Endothelial cell (in vitro differentiated cells): Measurements from ENCODE around the gene BORA. TPM values are rescaled to one million over a fixed set of nuclear protein-coding genes. Genes with fewer than 3 reads are reported as not detected.
"Not testable (repeated sequence)": the region's sequence is repeated elsewhere in the genome, so short reads cannot be mapped to it uniquely, and the experiment has no call there.

Experiments
- DNase-seq: peaks from one replicate; pipeline ENCODE4 v3.0.0; 2021; ENCODE audit warnings: low spot score
- H3K27ac Mint-ChIP-seq: one replicate; pipeline ENCODE4 v1.8.0; 2021; ENCODE audit warnings: mixed read lengths, inconsistent platforms; ENCODE audit not compliant: unreplicated experiment
- H3K27me3 Mint-ChIP-seq: one replicate; pipeline ENCODE4 v1.8.0; 2021; ENCODE audit warnings: mild to moderate bottlenecking, moderate library complexity, mixed read lengths, inconsistent platforms; ENCODE audit not compliant: unreplicated experiment
- H3K36me3 Mint-ChIP-seq: one replicate; pipeline ENCODE4 v1.8.0; 2021; ENCODE audit warnings: mild to moderate bottlenecking, low read depth, mixed read lengths, inconsistent platforms; ENCODE audit not compliant: unreplicated experiment
- H3K4me1 Mint-ChIP-seq: one replicate; pipeline ENCODE4 v1.8.0; 2021; ENCODE audit warnings: mild to moderate bottlenecking, mixed read lengths, inconsistent platforms; ENCODE audit not compliant: unreplicated experiment
- H3K4me3 Mint-ChIP-seq: one replicate; pipeline ENCODE4 v1.8.0; 2021; ENCODE audit warnings: mild to moderate bottlenecking, mixed read lengths, inconsistent platforms; ENCODE audit not compliant: unreplicated experiment
- H3K9me3 Mint-ChIP-seq: one replicate; pipeline ENCODE4 v1.8.0; 2021; ENCODE audit warnings: mixed read lengths, inconsistent platforms; ENCODE audit not compliant: unreplicated experiment
- total RNA-seq: library from RNA; stranded (reverse); fragmentation: NEBNext Ultra II Directional; extraction: Animal tissue kit (Norgen Biotek cat#: 25700); gene quantifications from one replicate; pipeline ENCODE4 v1.2.1, GENCODE V29; 2021; ENCODE audit not compliant: unreplicated experiment
- TF ChIP-seq, protein P1 (sequence below): fragments of 200-600 bp; sonication (generic); IDR thresholded peaks from one replicate; pipeline ENCODE4 v1.5.0; 2021; ENCODE audit warnings: antibody characterized with exemption; ENCODE audit not compliant: unreplicated experiment

Gene BORA
- total RNA-seq, 1 donor from 2014 or later: 6.3 TPM

DNA sequence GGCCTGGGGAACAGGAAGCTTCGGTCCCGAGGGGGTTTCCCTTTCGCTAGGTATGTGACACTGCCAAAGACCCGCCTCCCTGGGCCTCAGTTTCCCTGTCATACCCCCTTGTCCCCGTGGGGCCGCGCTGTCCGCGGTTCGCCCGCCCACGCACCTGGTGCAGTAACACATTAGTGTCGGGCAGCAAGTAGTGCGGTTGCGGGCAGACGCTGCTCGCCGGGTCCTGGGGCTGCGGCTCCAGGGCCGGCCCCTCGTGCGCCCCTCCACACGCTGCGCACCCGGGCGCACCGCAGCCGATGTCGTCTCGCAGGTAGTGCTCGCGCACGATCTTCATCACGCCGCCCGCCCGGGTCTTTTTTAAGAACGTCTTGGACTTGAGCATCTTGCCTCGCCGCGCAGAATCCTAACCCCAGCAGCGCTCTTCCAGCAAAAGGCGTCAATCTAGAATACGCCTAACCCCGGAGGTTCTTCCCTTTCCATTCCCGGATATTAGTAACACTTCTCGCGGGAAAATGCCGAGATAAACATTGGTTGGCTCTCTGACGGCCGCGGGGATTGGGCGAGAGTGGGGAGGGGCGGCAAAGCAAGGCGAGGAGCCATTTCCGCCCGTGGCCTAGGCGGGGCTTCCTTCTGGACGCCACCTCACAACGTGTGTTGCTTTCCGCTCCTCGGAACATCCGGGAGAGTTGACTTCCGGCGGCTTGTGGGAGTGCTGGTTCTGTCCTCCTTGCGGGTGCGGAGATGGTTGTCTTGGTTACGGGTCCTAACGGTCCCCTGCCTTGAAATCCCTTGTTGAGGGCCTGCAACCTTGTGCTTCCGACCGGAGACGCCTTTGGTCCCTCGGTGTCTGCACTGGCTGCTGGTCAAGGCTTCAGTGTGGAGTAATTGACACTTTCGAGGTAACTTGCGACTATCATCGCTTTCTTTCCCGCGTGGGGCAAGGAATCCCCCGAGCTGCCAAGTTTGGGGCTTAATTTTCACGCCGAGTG, 54.0 kb downstream of the BORA start, which contains the start of the genes DIS3 and PIBF1:
DIS3 (minus strand) TSS at position 450 of the 989 bp plus-strand sequence; CDS start at position 382, 68 bp downstream.
PIBF1 (plus strand) TSS at position 683 of the 989 bp plus-strand sequence. CDS start 1,337 bp downstream, outside the sequence.
- DNase-seq: peak; percentile 97
- Mint-ChIP-seq H3K36me3 (peaks cover 4% of the 10 kb centered on the region), H3K9me3 (no peaks in the 10 kb centered on the region), H3K27me3 (peaks cover 12% of the 10 kb centered on the region), H3K4me3 (peak within 1 kb of the TSS; percentile 97), H3K4me1 (peaks cover 33% of the 10 kb centered on the region), H3K27ac (peak within 1 kb of the TSS; percentile 97)
- TF ChIP-seq, protein P1, sequence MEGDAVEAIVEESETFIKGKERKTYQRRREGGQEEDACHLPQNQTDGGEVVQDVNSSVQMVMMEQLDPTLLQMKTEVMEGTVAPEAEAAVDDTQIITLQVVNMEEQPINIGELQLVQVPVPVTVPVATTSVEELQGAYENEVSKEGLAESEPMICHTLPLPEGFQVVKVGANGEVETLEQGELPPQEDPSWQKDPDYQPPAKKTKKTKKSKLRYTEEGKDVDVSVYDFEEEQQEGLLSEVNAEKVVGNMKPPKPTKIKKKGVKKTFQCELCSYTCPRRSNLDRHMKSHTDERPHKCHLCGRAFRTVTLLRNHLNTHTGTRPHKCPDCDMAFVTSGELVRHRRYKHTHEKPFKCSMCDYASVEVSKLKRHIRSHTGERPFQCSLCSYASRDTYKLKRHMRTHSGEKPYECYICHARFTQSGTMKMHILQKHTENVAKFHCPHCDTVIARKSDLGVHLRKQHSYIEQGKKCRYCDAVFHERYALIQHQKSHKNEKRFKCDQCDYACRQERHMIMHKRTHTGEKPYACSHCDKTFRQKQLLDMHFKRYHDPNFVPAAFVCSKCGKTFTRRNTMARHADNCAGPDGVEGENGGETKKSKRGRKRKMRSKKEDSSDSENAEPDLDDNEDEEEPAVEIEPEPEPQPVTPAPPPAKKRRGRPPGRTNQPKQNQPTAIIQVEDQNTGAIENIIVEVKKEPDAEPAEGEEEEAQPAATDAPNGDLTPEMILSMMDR: no peak

DNA sequence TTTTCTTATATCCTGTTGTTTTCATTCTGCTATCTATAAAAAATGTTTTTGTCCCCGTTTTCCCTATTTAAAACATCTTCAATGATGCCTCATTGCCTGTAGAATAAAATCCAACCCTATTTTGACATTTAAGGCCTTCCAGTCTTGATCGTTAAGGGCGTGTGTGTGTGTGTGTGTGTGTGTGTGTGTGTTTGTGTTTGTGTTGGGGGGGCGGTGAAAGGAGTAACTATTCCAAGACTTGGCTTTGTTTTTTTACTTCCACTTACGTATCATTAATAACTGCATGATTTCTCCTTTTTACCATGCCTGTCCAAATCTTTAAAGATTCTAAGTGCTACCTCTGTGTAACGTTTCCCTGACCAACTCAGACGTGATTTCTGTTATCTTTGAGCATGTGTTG, 55.0 kb downstream of the BORA start:
- peaks cover 12% of the 10 kb centered on the region for H3K27me3 Mint-ChIP-seq
- peak overlapping the region; percentile 97 for H3K27ac Mint-ChIP-seq
- peak overlapping the region; percentile 97 for H3K4me3 Mint-ChIP-seq
- TF ChIP-seq, protein P1: no peak
- H3K9me3 Mint-ChIP-seq: no peaks in the 10 kb centered on the region
- DNase-seq: no peak
- H3K4me1 Mint-ChIP-seq: peaks cover 33% of the 10 kb centered on the region
- H3K36me3 Mint-ChIP-seq: peaks cover 4% of the 10 kb centered on the region

DNA sequence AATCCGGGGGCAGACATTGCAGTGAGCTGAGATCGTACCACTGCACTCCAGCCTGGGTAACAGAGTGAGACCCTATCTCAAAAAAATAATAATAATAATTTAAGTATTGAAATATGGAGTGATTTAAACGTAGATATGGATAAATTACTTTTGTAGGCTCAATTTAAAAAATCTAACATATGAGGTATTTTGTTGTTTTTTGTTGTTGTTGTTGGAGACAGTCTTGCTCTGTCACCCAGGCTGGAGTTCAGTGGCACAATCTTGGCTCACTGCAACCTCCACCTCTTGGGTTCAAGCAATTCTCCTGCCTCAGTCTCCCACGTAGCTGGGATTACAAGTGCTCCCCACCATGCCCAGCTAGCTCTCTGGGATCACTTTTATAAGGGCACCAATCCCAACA, 57.0 kb downstream of the BORA start:
- not testable (repeated sequence) for H3K27ac Mint-ChIP-seq, DNase-seq, H3K36me3 Mint-ChIP-seq, H3K9me3 Mint-ChIP-seq, H3K4me3 Mint-ChIP-seq
- H3K27me3 Mint-ChIP-seq: peaks cover 12% of the 10 kb centered on the region
- H3K4me1 Mint-ChIP-seq: peaks cover 37% of the 10 kb centered on the region

DNA sequence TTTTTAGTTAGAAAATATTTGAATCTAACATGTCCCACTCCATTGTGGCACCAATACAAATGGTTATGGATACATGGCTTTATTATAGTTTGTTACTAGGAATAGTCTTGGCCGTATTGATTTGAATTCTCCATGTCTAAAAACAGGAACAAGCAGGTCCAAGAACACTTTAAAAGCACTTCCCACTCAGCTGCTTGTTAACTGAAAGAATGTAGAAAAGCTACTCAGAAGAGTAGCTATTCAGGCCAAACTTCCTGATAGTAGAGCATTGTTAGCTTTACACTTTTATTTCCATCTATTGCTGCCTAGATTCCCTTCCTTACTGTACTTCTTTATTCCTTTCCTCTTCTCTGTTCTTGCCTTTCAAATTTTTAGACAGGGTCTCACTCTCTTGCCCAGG, 61.1 kb downstream of the BORA start:
- no peak for DNase-seq
- peaks cover 17% of the 10 kb centered on the region for H3K36me3 Mint-ChIP-seq
- no peaks in the 10 kb centered on the region for H3K27me3 Mint-ChIP-seq
- H3K27ac Mint-ChIP-seq: peak overlapping the region; percentile 26
- peaks cover 8% of the 10 kb centered on the region for H3K4me1 Mint-ChIP-seq
- no peak overlapping the region for H3K4me3 Mint-ChIP-seq
- TF ChIP-seq, protein P1: no peak
- H3K9me3 Mint-ChIP-seq: no peaks in the 10 kb centered on the region

DNA sequence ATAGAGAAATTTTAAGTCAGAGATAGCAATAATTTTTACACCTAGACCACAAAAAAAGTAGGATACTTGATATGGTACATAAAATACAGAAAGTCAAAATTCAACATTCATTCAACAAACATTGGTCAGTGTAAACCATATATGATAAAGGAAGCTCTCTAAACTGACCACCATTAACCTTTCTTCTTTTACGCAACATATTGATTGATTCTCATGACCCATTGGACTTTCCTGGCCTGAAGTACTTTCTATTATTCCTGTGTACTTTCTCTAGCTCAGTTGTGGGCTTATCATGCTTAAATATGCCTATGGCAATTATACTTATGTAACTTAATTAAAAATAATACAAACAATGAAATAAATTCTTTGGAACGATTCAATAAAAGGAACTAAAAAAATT, 64.9 kb downstream of the BORA start:
- TF ChIP-seq, protein P1: no peak

More for the DNA sequence above, 64.9 kb downstream of the BORA start:
- Mint-ChIP-seq H3K4me3 (no peak overlapping the region), H3K9me3 (no peaks in the 10 kb centered on the region), H3K36me3 (peaks cover 22% of the 10 kb centered on the region), H3K27me3 (no peaks in the 10 kb centered on the region), H3K27ac (no peak overlapping the region), H3K4me1 (peaks cover 4% of the 10 kb centered on the region)
- no peak for DNase-seq
